Frontal cortex (tissue), 4 donors: ENCODE measurements around the gene DLL4. TPM values are rescaled to one million over a fixed set of nuclear protein-coding genes. Genes with fewer than 3 reads are reported as not detected.
"Not testable (repeated sequence)": the region's sequence is repeated elsewhere in the genome, so short reads cannot be mapped to it uniquely, and the experiment has no call there.

Source experiments
- DNase-seq, 2 donors: peaks; one replicate each; pipeline ENCODE4 v3.0.0; 2012; ENCODE audit warnings: low spot score in 2 of 2
- FAIRE-seq: peaks from 2 replicates; lab custom pipeline; 2012; peaks lifted over from hg19 to GRCh38; lab: Jason Lieb, UNC
- total RNA-seq: library from RNA; depleted of rRNA; stranded (reverse); fragments of >200 nt; gene quantifications from one replicate; pipeline ENCODE4 v1.2.3, GENCODE V29; 2014
- donor health status: control.
- donor health status: control.
- donor health status: control.

Gene DLL4
- total RNA-seq, 1 donor from 2014 or later: 4.1 TPM

DNA sequence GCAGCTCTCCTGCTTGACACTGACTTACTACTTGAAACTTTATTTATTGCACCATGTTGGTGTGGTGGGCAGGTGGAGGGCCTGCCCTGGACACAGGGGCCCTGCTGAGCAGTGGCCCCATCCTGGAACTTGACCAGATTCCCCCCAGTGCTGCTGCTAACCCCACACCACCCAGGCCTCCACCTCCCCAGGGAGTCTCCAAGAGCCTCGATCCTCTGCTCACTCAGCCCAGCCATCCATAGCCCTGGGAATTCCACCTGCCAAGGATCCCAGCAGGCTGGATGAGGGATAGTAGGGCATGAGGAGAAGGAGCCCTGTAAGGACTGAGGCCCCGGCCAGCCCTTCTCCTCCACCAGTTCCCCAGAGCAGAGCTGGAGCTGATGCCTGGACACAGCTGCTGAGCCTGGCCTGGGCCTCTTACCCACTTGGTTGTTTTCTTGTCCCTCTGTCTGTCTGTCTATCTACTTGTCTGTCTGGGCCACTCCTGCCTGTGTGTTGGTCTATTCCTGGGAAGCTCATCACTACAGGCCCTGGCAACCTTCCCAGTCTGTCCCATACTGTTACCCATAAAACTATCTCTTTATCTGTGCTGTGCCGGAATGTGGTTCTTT is 26.9 kb downstream of the DLL4 start:
- DNase-seq: no peak
- FAIRE-seq: no peak

- FAIRE-seq (no peak), DNase-seq (no peak)
These were observed 27.4 kb downstream of the DLL4 start for GRCh38 chr15:40956541-40956982.

DNA sequence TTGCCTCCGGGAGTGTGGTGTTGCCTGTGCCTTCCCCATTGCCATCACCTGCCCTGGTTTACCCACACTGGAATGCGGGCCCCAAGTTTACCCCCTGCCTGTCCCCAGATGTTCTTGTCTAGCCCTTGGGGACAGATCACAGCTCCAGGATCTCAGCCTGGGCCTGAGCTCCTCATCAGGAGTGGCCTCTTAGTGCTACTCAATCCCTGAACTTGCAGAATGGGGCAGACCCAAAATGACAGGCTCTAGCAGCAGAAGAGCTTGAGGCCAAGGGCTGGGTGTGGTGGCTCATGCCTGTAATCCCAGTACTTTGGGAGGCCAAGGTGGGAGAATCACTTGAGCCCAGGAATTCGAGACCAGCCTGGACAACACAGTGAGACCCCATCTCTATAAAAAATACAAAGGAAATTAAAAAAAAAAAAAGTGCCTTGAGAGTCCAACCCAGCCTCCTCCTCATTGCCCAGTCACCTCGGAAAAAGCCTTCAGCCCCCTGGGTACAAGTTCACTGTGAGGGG is 28.0 kb downstream of the DLL4 start:
- DNase-seq (no peak), FAIRE-seq (no peak)

GRCh38 chr15:40957581-40958051 is 28.5 kb downstream of the DLL4 start:
- peak in 1 of 2 donors; percentile 62 for DNase-seq
- no peak for FAIRE-seq

GRCh38 chr15:40958146-40958545 is 29.0 kb downstream of the DLL4 start:
- DNase-seq (no peak), FAIRE-seq (no peak)

- DNase-seq (no peak), FAIRE-seq (no peak)
These were observed 29.6 kb downstream of the DLL4 start for GRCh38 chr15:40958723-40959122.

- no peak for DNase-seq
- no peak for FAIRE-seq
These were observed 30.4 kb downstream of the DLL4 start for GRCh38 chr15:40959331-40960141.

DNA sequence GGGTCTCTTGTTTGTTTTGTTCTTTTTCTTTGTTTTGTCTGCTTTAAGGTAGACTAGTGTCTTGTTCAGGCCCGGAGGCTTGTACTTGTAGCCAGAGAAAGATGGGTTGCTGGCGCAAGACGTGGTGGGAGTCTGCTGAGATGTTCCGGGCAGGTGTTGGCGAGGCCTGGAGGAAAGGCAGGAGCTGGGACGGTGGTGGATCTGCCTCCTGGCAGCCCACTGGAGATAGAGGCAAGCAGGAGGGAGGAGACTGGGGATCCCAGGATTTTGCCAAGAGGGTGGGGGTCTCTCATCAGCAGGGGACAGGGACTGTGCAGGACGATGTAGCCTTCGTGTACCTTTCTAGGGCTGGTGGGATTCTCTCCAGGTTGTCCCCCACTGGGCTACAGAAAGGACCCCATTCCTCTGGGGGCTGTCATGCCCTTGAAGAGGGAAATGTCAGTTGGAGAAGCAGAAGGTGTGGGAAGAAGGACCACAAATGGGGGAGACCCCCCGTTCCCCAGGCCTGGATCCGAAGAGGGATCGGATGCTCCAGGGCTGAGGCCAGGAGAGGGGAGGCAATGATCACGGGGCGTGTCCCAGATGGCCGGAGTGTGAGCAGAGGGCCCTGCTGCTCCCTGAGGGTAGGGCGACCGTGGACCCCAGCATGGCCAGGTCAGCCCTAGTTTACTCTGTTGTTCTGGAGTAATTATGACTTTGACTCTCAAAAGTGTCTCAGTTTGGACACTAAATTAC is 31.2 kb downstream of the DLL4 start:
- FAIRE-seq (no peak), DNase-seq (no peak)

GRCh38 chr15:40960925-40961324 is 31.8 kb downstream of the DLL4 start:
- no peak for DNase-seq
- FAIRE-seq: no peak

DNA sequence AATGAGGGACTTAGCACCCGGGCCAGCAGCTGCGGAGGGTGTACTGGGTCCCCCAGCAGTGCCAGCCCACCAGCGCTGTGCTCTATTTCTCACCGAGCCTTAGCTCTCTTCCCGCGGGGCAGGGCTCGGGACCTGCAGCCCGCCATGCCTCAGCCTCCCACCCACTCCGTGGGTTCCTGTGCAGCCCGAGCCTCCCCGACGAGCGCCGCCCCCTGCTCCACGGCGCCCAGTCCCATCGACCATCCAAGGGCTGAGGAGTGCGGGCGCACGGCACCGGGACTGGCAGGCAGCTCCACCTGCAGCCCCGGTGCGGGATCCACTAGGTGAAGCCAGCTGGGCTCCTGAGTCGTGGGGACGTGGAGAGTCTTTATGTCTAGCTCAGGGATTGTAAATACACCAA is 32.6 kb downstream of the DLL4 start:
- not testable (repeated sequence) for DNase-seq, FAIRE-seq

DNA sequence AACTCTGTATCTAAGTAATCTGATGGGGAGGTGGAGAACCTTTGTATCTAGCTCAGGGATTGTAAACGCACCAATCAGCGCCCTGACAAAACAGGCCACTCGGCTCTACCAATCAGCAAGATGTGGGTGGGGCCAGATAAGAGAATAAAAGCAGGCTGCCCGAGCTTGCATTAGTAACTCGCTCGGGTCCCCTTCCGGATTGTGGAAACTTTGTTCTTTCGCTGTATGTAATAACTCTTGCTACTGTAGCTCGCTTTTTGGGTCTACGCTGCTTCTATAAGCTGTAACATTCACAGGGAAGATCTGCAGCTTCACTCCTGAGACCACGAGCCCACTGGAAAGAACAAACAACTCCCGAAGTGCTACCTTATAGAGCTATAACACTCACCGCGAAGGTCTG is 33.2 kb downstream of the DLL4 start:
- not testable (repeated sequence) for DNase-seq, FAIRE-seq

DNA sequence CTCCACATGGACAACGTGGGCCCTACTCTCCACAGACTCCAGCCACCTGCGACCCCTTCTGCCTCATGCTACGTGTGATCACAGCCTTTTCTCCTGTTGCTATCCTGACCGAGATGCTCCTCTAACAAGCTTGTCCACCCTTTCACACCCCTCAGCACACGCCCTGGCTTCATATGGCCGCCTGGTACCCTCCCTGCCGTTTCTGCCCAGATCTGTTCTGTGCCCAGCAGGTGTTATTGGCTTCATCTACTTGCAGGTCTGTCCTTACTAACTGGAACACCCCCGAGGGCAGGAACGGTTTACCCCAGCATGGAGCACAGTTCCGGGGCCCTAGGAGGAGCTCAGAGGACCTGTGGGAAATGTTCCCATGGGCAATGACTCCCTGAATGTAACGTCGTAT is 34.1 kb downstream of the DLL4 start:
- FAIRE-seq: no peak
- DNase-seq: no peak

DNA sequence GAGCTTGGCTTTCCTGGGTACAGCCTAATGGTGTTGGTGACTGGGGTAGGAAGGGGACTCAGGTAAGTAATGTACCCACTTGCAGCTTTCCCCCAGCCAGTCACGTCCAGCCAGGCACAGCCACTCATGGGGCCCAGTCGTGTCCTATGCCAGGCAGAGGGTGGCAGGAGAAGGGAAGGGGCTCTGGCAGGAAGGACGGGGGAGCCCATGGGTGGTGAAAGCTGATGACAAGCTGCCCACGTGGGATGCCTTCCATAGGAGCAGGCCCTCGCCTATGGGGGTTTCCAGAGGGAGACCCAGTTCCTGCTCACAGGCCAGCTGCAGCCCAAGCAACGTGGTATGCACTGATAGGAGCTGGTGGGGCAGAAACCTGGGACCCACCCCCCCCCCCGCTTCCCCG is 34.9 kb downstream of the DLL4 start:
- FAIRE-seq: no peak
- DNase-seq: no peak

GRCh38 chr15:40964634-40965033 is 35.5 kb downstream of the DLL4 start:
- no peak for DNase-seq

DNA sequence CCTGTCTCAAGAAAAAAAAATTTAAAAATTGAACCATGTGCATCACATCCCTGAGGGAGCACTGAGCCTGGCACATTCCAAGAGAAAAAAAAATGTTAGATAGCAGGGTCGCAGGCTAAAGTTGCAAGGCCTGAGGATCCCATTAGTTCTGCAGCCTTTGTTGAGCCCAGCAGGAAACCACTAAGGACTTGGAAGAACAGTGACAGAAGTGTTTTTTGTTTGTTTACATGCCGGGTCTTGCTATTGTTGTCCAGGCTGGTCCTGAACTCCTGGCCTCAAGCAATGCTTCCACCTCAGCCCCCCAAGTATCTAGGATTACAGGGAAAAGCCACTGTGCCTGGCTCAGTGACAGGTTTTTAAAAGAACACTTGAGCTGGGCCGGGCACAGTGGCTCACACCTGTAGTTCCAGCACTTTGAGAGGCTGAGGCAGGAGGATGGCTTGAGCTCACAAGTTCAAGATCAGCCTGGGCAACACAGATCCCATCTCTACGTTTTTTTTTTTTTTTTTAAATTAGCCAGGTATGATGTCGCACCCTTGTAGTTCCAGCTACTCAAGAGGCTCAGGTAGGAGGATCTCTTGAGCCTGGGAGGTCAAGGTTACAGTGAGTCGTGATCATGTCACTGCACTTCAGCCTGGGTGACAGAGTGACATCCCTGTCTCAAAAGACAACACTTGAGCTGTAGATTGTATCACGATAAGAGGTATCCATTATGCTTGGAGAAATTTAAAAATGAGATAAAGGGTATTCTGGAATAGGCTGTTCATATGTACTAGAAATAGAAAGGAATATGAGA is 39.3 kb downstream of the DLL4 start:
- DNase-seq (no peak), FAIRE-seq (no peak)

More at GRCh38 chr15:40964634-40965033, 35.5 kb downstream of the DLL4 start:
- no peak for FAIRE-seq

DNA sequence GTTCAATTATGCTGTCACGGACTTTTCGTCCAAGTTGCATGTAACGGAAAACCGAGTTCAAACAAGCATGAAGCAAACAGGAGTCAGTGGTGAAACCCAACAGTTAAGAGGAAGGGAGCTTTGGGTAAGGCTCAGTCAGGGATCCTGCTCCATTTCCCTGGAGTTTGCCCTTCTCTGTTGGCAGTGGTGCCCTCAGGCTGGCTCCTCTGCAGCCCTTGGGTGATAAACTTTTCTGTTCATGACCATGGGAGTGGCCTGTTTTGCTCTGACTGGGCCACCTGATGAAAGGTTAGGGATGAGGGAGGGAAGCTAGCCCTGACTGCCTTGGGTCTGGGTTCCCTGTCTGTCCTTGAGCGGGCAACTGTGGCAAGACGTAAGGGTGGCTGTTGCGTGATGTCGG is 40.2 kb downstream of the DLL4 start:
- DNase-seq (no peak), FAIRE-seq (no peak)

- FAIRE-seq: no peak
- DNase-seq: no peak
These were observed 45.7 kb downstream of the DLL4 start for GRCh38 chr15:40974879-40975278.

- FAIRE-seq: no peak
- no peak for DNase-seq
These were observed 47.7 kb downstream of the DLL4 start for GRCh38 chr15:40976819-40977218.

DNA sequence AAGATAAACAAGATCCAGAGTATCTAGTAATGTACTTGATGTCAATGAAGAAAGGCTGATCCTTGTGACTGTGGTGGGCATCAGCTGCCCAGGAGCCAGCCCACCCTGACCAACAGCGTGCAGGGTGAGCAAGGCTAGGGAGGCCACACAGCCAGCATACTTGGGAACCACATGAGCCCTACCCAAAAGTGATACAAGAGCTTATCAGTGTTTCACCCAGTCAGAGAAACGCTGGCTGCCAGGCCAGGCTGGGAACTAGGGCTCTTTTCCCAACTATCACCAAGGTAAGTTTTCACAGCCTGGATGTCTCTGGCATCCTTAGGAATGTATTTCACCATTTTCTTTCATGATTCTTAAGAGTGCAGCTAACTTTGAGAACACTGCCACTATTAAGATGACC is 49.0 kb downstream of the DLL4 start:
- FAIRE-seq (no peak), DNase-seq (no peak)

DNA sequence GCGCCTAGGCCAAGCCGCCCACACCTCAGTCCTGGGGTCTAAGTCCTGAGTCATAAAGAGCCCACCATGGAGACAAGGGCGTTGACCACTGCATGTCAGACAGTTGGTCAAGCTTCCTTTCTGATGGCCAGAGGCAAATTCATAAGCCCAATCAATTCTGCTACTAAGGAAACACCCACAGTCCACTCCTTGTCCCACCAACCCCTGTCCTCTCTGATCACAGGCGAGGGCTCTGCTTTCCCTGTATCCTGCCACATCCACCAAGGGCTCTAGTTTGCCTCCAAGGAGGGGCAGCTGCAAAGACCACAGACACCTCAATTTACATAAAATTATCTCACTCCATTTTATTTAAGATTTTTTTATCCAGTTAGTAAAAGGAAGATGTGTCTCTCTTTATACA is 49.4 kb downstream of the DLL4 start:
- FAIRE-seq: no peak
- no peak for DNase-seq
